Left lung (tissue), 10 donors: Measurements from ENCODE around the gene PTF1A. TPM values are rescaled to one million over a fixed set of nuclear protein-coding genes. Genes with fewer than 3 reads are reported as not detected.

Experiments used
- ATAC-seq: fragments of 200-7000 bp; cut with Tn5 transposase; one replicate; pipeline ENCODE4 v1.9.1; 2020; ENCODE audit warnings: moderate library complexity
- DNase-seq, 4 donors: peaks; one replicate each; pipeline ENCODE4 v3.0.0-alpha.2; 2013 to 2020
- H3K27ac ChIP-seq, 2 donors: fragments of 200-600 bp; sonication (generic) in 1 of 2; one replicate each; pipeline versions ENCODE4 v1.5.0 to v1.8.0; 2020 to 2021
- H3K27me3 ChIP-seq, 2 donors: fragments of 200-600 bp; sonication (generic) in 1 of 2; one replicate each; pipeline versions ENCODE4 v1.5.0 to v1.8.0; 2020 to 2021
- H3K36me3 ChIP-seq, 2 donors: fragments of 200-600 bp; sonication (generic) in 1 of 2; one replicate each; pipeline versions ENCODE4 v1.5.0 to v1.8.0; 2020 to 2021
- H3K4me1 ChIP-seq, 2 donors: fragments of 200-600 bp; one replicate each; pipeline ENCODE4 v1.8.0; 2021
- H3K4me3 ChIP-seq, 2 donors: fragments of 200-600 bp; sonication (generic) in 1 of 2; one replicate each; pipeline versions ENCODE4 v1.5.0 to v1.8.0; 2020 to 2021; ENCODE audit warnings: mild to moderate bottlenecking in 1 of 2
- H3K9me3 ChIP-seq, 2 donors: fragments of 200-600 bp; sonication (generic) in 1 of 2; one replicate each; pipeline versions ENCODE4 v1.5.0 to v1.8.0; 2020 to 2021
- intact Hi-C, 2 donors: fragments of 100-400 bp; cut with DNase I; formaldehyde crosslinking; loops; one replicate each; pipeline versions ENCODE4 v1.11.2 to v1.14.2; 2022
- polyA plus RNA-seq, 6 donors: library from polyadenylated mRNA; unstranded; fragments of 120-200 nt; gene quantifications; one replicate each; pipeline ENCODE4 v1.2.1, GENCODE V29; 2013; ENCODE audit not compliant: insufficient read length in 6 of 6
- total RNA-seq, 2 donors: library from RNA; stranded (reverse); fragmentation: NEBNext Ultra II Directional; extraction: Animal tissue kit (Norgen Biotek cat#: 25700); gene quantifications; one replicate each; pipeline ENCODE4 v1.2.1, GENCODE V29; 2021
- TF ChIP-seq, protein P1 (sequence below), 2 donors: fragments of 200-600 bp; sonication (generic) in 1 of 2; IDR thresholded peaks; one replicate each; pipeline versions ENCODE4 v1.5.0 to v1.8.0; 2021; ENCODE audit warnings: antibody characterized with exemption in 2 of 2
- donor health status: DM: no; HTN: yes; CAD: no.
- donor health status: DM: no; HTN: no; CAD: no.

PTF1A gene
- total and polyA plus RNA-seq, 8 donors = 0.30 TPM; not detected in 7

DNA sequence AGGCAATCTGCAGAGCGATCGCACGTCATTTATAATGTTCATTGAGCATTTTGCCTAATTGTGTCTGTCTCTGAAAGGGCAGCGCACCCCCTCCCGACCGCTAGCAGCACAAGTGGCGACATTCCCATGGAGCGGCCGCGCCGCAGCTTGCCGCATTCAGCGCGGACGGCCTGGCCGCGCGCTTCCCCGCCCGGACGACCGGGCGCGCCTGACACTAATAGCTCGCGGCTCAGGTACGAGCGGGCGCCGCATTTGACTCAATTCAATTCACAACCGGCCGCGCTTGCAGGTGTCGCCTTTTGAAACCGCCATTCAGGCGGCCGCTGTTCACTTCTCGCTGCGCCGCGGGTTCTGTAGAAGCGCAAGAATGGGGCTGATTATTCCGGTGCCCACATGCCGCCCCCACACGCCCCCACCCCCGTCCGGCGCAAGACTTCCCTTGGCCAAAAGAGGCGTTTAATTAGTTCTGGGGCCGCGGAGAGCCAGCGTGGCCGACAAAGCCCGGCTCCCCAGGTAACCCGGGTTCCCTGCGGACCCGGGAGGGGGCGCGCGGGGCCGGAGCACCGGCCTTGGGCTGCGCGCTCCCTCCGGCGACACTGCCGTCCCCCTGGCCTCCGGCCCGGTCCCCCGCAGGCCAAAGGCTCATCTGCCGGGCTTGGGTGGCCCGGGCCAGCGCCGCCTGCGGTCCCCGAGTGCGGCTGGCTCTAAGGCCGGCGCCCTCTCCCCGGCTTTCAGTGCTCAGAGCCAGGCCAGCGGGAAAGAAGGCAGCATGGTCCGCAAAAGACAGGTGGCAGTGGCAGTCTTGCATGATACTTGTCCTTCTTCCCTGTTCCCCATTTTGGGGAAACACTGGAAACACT, 18.7 kb upstream of the PTF1A start:
- Histone ChIP-seq H3K27me3 (peaks cover 49 to 100% of the 10 kb centered on the region in 2 donors), H3K4me1 (no peaks in the 10 kb centered on the region), H3K9me3 (no peaks in the 10 kb centered on the region), H3K36me3 (no peaks in the 10 kb centered on the region), H3K27ac (no peak overlapping the region), H3K4me3 (no peak overlapping the region)
- TF ChIP-seq, protein P1, sequence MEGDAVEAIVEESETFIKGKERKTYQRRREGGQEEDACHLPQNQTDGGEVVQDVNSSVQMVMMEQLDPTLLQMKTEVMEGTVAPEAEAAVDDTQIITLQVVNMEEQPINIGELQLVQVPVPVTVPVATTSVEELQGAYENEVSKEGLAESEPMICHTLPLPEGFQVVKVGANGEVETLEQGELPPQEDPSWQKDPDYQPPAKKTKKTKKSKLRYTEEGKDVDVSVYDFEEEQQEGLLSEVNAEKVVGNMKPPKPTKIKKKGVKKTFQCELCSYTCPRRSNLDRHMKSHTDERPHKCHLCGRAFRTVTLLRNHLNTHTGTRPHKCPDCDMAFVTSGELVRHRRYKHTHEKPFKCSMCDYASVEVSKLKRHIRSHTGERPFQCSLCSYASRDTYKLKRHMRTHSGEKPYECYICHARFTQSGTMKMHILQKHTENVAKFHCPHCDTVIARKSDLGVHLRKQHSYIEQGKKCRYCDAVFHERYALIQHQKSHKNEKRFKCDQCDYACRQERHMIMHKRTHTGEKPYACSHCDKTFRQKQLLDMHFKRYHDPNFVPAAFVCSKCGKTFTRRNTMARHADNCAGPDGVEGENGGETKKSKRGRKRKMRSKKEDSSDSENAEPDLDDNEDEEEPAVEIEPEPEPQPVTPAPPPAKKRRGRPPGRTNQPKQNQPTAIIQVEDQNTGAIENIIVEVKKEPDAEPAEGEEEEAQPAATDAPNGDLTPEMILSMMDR (IDR thresholded peaks at IDR 0.05) = no peak
- DNase-seq = no peak
- intact Hi-C loops = no loop called here
- ATAC-seq = no peak

DNA sequence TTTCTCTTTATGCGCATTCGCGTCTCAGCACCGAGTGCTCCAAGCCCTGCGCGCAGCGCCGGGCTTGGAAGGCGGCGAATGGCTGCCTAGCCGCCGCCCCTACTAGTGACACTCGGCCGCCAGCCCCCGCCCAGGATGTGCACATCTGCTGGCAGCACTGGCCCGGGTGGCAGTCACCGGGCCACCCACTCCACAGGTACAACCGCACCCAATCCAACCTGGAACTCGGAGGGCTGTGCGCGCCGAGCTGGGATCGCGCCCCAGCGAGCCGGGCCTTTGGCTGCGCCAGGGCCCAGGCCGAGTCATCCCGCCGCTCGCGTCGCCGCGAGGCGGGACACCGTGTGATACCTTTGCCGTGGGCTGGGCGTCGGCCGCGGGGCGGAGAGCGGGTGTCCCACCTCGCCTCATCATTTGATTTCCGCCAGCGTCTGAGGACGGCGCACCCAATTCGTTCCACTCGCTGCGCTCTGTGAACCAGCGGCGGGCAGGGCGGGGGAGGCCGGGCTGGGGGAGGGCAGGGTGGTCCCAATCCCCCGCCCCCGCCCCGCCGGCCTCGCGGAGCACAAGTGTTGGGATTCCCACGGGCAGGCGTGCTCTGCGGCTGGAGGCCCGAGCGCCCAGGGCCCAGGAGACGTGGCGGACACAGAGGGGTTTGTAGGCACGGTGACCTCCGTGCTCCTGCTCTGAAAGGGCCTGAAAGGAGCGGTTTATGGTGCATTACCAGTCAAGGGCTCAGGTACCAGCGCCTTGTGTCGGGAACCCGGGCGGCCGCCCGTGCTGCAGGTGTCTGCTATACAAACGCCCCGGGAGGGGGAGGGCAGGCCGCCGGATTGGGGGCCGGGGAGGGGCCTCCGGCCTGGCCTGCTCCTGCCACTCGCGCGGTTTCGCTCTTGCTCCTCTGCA, 17.8 kb upstream of the PTF1A start:
- Histone ChIP-seq H3K27ac (no peak overlapping the region), H3K4me3 (no peak overlapping the region), H3K36me3 (no peaks in the 10 kb centered on the region), H3K4me1 (no peaks in the 10 kb centered on the region), H3K27me3 (peaks cover 49 to 100% of the 10 kb centered on the region in 2 donors), H3K9me3 (no peaks in the 10 kb centered on the region)
- TF ChIP-seq, protein P1 (IDR thresholded peaks at IDR 0.05) = no peak
- DNase-seq = no peak
- intact Hi-C loops = no loop called here
- ATAC-seq = no peak

DNA sequence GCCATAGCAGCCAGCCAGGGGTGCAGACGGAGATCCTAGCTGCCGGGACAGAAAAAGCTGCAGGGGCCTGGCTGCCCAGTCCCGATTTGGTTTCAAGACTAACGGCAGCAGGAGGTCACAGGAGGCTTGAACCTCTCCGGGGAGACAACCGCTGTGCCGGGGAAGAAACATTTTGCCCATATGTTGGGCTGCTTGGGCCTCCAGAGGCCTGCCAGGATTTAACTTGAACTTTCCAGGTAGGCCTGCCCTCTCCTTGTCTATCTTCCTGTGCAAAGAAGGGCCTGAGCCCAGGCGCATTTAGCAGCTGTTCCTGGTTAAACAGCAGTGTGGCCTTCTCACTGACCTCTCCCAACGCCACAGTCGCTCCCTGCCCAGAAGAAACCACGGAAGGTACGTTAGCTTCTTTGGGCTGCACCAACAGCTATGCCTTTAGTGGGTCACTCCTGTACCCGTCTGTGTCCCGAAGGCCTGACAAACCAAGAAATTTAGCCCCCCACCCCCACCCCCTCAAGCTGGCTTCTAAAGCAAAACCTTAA, 17.1 kb upstream of the PTF1A start:
- no peaks in the 10 kb centered on the region for H3K36me3 ChIP-seq
- TF ChIP-seq, protein P1 (IDR thresholded peaks at IDR 0.05) = no peak
- ATAC-seq (no peak), DNase-seq (no peak)
- no peak overlapping the region for H3K4me3 ChIP-seq
- H3K9me3 ChIP-seq = no peaks in the 10 kb centered on the region
- intact Hi-C loops = no loop called here
- H3K4me1 ChIP-seq = no peaks in the 10 kb centered on the region
- H3K27ac ChIP-seq = no peak overlapping the region
- H3K27me3 ChIP-seq = peaks cover 49 to 100% of the 10 kb centered on the region in 2 donors

DNA sequence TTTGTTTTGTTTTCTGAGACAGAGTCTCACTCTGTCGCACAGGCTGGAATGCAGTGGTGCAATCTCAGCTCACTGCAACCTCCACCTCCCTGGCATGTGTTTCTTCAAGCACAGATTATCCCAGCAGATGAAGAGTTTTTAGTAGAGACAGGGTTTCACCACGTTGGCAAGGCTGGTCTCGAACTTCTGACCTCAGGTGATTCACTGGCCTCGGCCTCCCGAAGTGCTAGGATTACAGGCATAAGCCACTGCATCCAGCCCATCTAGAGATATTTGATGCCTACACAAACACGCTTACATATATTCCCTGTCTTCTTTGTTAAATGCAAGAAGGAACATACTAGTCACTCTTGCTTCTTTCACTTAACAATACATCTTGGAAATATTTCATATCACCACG, 5.9 kb upstream of the PTF1A start:
- no peak for ATAC-seq
- H3K4me3 ChIP-seq = no peak overlapping the region
- H3K9me3 ChIP-seq = no peaks in the 10 kb centered on the region
- no peak for DNase-seq
- H3K27ac ChIP-seq = no peak overlapping the region
- intact Hi-C loops = no loop called here
- peaks cover 16 to 83% of the 10 kb centered on the region in 2 donors for H3K27me3 ChIP-seq
- no peaks in the 10 kb centered on the region for H3K4me1 ChIP-seq
- TF ChIP-seq, protein P1 (IDR thresholded peaks at IDR 0.05) = no peak
- no peaks in the 10 kb centered on the region for H3K36me3 ChIP-seq

DNA sequence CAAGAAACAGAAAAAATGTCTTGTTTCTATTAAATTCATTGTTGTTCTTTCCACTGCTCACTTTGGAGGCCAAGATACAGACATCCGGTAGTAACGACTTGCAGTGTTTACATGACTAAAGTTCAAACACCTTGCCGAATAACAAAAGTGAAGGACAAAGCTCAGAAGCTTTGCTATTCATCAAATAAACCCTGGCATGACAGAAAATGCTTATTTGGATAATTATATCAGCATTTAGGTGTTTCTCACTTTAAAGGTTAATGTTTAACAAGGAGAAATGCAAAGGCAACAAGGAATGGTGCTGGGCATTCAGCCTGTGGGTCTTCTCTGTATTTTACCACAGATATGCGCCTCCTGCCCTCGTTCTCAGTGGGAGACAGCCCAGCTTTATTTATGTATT, 5.4 kb upstream of the PTF1A start:
- ATAC-seq (no peak), DNase-seq (no peak)
- intact Hi-C loops = no loop called here
- TF ChIP-seq, protein P1 (IDR thresholded peaks at IDR 0.05) = no peak
- Histone ChIP-seq H3K4me1 (peaks cover 0 to under 1% of the 10 kb centered on the region in 2 donors), H3K9me3 (no peaks in the 10 kb centered on the region), H3K27ac (no peak overlapping the region), H3K4me3 (no peak overlapping the region), H3K27me3 (peaks cover 22 to 88% of the 10 kb centered on the region in 2 donors), H3K36me3 (no peaks in the 10 kb centered on the region)
